HFFc6 (cell line): ENCODE results near the gene ELL2. TPM values are rescaled to one million over a fixed set of nuclear protein-coding genes. Genes with fewer than 3 reads are reported as not detected.
"Not testable (repeated sequence)": the region's sequence is repeated elsewhere in the genome, so short reads cannot be mapped to it uniquely, and the experiment has no call there.

Experiments
- DNase-seq: peaks from one replicate; pipeline ENCODE4 v3.0.0-alpha.2; 2018
- H3K27ac Mint-ChIP-seq: 2 replicates; pipeline ENCODE4 v1.8.0; 2020; ENCODE audit warnings: mild to moderate bottlenecking, mixed read lengths
- H3K27me3 Mint-ChIP-seq: 2 replicates; pipeline ENCODE4 v1.8.0; 2021; ENCODE audit warnings: mild to moderate bottlenecking, moderate library complexity, mixed read lengths; ENCODE audit not compliant: insufficient read depth
- H3K36me3 Mint-ChIP-seq: 2 replicates; pipeline ENCODE4 v1.8.0; 2021; ENCODE audit warnings: low read depth, mixed read lengths
- H3K4me1 Mint-ChIP-seq: 2 replicates; pipeline ENCODE4 v1.8.0; 2020; ENCODE audit warnings: low read depth, mixed read lengths
- H3K4me3 Mint-ChIP-seq: 2 replicates; pipeline ENCODE4 v1.8.0; 2020; ENCODE audit warnings: mild to moderate bottlenecking, moderate library complexity, mixed read lengths
- H3K9me3 Mint-ChIP-seq: 2 replicates; pipeline ENCODE4 v1.8.0; 2020; ENCODE audit warnings: mild to moderate bottlenecking, mixed read lengths
- total RNA-seq, 6 experiments: library from RNA; stranded (reverse); fragmentation: NEBNext Ultra II Directional; extraction: Animal tissue kit (Norgen Biotek cat#: 25700); gene quantifications; 2 replicates in 1 of 6; 3 replicates in 5 of 6; pipeline ENCODE4 v1.2.3, GENCODE V29; 2021
- TF ChIP-seq, protein P1 (sequence below): fragments of 200-600 bp; sonication (generic); IDR thresholded peaks from 2 replicates; pipeline ENCODE4 v1.5.0; 2021; ENCODE audit warnings: antibody characterized with exemption, mild to moderate bottlenecking

The ELL2 gene
- total RNA-seq, 6 experiments from 2014 or later = 346 to 505 (median 380) TPM

DNA sequence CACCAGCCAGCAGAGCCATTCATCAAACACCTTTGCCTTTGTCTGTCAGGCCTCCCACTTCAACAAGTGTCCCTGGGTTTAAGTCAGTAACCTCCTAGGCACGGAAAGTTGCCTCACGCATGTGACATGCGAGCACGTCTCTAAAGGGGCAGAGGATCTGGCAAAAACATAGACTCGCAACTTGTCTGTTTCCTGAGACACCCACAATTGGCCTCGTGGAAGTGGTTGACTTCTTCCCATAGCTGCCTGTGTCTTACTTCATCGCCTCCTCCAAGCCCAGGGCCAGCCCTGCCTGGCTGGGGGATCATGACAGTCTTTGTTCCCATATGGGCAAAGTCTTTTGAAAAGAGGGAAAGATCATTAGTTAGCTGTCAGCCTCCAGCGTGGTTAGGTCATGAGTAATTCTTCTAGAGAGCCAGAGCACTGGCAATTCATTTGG lies 103.6 kb downstream of the ELL2 start:
- peak overlapping the region; percentile 82 for H3K4me3 Mint-ChIP-seq
- H3K27me3 Mint-ChIP-seq = peaks cover 8% of the 10 kb centered on the region
- no peaks in the 10 kb centered on the region for H3K9me3 Mint-ChIP-seq
- peaks cover 66% of the 10 kb centered on the region for H3K4me1 Mint-ChIP-seq
- TF ChIP-seq, protein P1, sequence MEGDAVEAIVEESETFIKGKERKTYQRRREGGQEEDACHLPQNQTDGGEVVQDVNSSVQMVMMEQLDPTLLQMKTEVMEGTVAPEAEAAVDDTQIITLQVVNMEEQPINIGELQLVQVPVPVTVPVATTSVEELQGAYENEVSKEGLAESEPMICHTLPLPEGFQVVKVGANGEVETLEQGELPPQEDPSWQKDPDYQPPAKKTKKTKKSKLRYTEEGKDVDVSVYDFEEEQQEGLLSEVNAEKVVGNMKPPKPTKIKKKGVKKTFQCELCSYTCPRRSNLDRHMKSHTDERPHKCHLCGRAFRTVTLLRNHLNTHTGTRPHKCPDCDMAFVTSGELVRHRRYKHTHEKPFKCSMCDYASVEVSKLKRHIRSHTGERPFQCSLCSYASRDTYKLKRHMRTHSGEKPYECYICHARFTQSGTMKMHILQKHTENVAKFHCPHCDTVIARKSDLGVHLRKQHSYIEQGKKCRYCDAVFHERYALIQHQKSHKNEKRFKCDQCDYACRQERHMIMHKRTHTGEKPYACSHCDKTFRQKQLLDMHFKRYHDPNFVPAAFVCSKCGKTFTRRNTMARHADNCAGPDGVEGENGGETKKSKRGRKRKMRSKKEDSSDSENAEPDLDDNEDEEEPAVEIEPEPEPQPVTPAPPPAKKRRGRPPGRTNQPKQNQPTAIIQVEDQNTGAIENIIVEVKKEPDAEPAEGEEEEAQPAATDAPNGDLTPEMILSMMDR = no peak
- peak; percentile 76 for DNase-seq
- H3K36me3 Mint-ChIP-seq = no peaks in the 10 kb centered on the region
- peak overlapping the region; percentile 96 for H3K27ac Mint-ChIP-seq

DNA sequence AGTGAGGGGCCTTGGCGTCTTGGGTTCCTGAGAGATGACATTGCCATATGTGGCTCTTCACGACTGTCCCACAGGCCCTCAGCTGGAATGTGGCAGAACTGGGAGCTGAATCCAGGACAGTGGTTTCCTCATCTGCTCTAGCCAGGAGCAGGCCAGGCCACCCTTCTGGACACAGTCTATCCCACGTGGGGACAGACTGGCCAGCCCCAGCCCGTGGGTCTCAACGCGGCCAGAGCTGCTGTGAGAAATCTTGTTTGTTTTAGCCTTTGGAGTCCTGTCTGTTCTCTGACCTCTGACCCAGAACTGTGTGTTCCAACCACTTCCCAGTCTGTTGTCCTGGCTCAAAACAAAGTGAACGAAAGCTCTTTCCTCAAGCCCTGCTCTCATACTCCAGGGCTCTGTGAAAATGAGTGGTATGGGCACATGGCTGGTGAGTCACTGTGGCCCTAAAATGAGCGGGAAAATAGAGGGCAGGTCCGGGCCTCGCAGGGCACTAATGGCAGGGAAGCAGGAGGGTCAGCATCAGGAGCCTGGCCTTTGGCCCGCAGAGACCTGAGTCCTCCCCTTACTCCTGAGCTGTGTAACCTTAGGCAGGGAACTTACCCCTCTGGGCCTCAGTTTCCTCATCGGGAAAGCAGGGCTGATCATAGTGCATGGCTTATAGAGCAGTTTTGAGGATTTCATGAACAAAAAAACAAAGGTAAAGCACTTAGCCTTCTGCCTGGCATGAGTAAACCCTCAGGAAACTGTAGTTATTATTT lies 104.3 kb downstream of the ELL2 start:
- H3K9me3 Mint-ChIP-seq = no peaks in the 10 kb centered on the region
- no peaks in the 10 kb centered on the region for H3K36me3 Mint-ChIP-seq
- peaks cover 60% of the 10 kb centered on the region for H3K4me1 Mint-ChIP-seq
- DNase-seq = peak; percentile 89
- TF ChIP-seq, protein P1 = no peak
- H3K4me3 Mint-ChIP-seq = peak overlapping the region; percentile 52
- peaks cover 7% of the 10 kb centered on the region for H3K27me3 Mint-ChIP-seq
- H3K27ac Mint-ChIP-seq = peak overlapping the region; percentile 96

DNA sequence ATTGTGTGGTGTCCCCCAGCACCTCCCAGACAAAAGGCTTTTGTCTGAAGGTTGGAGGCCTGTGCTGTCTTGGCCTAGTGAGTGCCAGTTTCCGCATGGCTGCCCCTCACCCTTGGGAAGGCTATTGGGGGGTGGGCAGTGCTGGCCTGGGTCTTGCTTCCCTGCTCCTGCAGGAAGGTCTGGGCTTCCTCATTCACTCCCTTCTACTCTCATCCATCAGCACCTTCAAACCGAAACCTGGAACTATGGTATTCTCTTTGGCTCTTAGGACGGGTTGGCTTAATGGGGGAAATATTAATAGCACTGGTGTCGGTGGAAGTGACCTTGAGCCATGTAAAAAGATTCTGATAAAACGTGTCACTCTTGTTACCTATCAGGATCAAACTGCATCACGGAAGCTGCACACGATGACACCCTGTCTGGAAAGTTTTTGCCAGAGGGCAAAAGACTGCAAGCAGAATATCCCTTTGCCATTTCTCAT lies 105.1 kb downstream of the ELL2 start:
- Mint-ChIP-seq H3K27me3 (peaks cover 4% of the 10 kb centered on the region), H3K9me3 (no peaks in the 10 kb centered on the region), H3K27ac (peak overlapping the region; percentile 96; the same call in 1 of the 2 replicates), H3K4me3 (no peak overlapping the region), H3K4me1 (peaks cover 51% of the 10 kb centered on the region), H3K36me3 (no peaks in the 10 kb centered on the region)
- TF ChIP-seq, protein P1 = no peak
- no peak for DNase-seq

DNA sequence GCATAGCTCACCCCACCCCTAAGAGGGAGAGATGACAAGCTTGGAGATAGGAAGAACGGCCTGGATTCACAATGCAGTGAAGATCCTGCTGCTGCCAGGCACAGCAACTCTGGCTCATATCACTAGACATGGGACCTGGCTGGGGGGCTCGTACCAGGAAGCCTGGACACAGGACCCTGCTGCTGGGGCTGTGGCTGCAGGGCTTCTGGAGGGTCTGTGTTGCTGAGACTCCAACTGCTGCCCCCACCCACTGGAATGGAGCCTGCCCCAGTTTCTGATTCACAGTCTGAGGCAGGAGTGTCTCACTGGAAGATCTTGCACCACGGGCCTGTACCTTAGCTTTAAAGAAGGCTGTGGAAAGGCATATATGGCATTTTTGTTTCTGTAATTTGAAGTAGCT lies 108.2 kb downstream of the ELL2 start:
- TF ChIP-seq, protein P1 = no peak
- H3K27ac Mint-ChIP-seq = peak overlapping the region; percentile 35; the same call in 1 of the 2 replicates
- no peaks in the 10 kb centered on the region for H3K36me3 Mint-ChIP-seq
- H3K27me3 Mint-ChIP-seq = peaks cover 2% of the 10 kb centered on the region
- no peak overlapping the region for H3K4me3 Mint-ChIP-seq
- H3K4me1 Mint-ChIP-seq = peaks cover 35% of the 10 kb centered on the region
- no peak for DNase-seq
- H3K9me3 Mint-ChIP-seq = no peaks in the 10 kb centered on the region

DNA sequence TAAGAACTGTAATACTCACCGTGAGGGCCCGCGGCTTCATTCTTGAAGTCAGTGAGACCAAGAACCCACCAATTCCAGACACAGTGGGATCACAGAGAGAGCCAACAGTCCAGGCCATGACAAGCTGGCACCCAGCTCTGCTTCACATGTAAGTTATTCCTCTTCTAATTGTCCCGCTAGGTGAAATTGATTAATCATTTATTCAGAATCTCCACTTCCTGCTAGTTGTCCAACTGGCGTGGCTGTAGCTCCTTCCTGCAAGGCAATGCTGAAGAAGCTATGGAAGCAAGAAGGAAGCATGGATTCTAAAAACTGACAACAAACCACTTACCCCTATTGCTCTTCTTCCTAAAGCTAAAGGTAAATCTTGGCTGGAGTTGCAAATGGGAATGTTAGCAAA lies 109.1 kb downstream of the ELL2 start:
- H3K4me1 Mint-ChIP-seq = peaks cover 35% of the 10 kb centered on the region
- H3K27me3 Mint-ChIP-seq = peaks cover 2% of the 10 kb centered on the region
- no peak overlapping the region for H3K27ac Mint-ChIP-seq
- TF ChIP-seq, protein P1 = no peak
- no peak overlapping the region for H3K4me3 Mint-ChIP-seq
- no peaks in the 10 kb centered on the region for H3K9me3 Mint-ChIP-seq
- H3K36me3 Mint-ChIP-seq = no peaks in the 10 kb centered on the region
- DNase-seq = no peak

DNA sequence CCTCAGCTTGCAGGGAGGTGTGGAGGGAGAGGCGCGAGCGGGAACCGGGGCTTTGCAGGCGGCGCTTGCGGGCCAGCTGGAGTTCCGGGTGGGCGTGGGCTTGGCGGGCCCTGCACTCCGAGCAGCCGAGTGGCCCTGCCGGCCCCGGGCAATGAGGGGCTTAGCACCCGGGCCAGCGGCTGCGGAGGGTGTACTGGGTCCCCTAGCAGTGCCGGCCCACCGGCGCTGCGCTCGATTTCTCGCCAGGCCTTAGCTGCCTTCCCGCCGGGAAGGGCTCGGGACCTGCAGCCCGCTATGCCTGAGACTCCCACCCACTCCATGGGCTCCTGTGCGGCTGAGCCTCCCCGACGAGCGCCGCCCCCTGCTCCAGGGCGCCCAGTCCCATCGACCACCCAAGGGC lies 110.5 kb downstream of the ELL2 start:
- H3K36me3 Mint-ChIP-seq, H3K27me3 Mint-ChIP-seq, H3K4me3 Mint-ChIP-seq, H3K27ac Mint-ChIP-seq, DNase-seq, H3K9me3 Mint-ChIP-seq: not testable (repeated sequence)
- H3K4me1 Mint-ChIP-seq = peaks cover 38% of the 10 kb centered on the region
